HG03442 (cell line): ENCODE data around the gene CAPN14.

Source experiments
- ATAC-seq: cut with Tn5 transposase; IDR thresholded peaks from one replicate; pipeline ENCODE4 v1.9.1; 2021; ENCODE audit warnings: mild to moderate bottlenecking, moderate library complexity; ENCODE audit not compliant: unreplicated experiment

Gene CAPN14, protein sequence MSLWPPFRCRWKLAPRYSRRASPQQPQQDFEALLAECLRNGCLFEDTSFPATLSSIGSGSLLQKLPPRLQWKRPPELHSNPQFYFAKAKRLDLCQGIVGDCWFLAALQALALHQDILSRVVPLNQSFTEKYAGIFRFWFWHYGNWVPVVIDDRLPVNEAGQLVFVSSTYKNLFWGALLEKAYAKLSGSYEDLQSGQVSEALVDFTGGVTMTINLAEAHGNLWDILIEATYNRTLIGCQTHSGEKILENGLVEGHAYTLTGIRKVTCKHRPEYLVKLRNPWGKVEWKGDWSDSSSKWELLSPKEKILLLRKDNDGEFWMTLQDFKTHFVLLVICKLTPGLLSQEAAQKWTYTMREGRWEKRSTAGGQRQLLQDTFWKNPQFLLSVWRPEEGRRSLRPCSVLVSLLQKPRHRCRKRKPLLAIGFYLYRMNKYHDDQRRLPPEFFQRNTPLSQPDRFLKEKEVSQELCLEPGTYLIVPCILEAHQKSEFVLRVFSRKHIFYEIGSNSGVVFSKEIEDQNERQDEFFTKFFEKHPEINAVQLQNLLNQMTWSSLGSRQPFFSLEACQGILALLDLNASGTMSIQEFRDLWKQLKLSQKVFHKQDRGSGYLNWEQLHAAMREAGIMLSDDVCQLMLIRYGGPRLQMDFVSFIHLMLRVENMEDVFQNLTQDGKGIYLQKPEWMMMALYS

DNA sequence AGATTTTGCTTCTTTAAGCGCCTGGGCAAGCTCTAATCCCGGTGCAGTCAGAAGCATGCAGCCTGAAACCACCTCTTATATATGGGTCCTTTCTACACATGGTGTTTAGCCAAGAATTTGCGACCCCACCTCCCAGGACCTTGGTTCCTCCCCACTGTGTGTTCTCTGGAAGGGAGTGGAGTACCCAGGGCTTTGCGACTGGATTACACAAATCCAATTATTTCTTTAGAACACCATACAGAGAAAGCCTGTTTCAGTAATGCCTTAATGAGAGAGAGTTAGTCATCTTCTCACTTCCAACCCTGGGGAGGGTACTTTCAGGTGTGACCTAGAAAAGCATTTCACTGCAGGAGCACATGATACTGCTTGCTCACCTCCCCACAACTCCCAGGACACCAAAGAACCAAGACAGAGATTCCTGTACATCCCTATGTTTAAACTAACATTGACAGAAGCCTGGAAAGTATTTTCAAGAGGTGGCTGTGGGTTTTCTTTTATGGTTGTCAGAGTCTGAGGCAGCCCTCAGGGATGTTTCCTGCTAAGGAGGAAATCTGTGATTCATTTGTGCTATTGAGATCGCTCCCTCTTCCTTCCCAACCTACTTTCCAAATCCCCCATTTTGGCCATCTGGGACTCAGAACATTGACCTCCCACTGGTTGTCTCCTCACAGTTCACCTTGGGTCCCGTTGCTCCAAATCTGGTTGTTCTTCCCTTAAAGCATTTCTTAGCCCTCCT, at the start of gene CAPN14:
Gene CAPN14, minus strand, starts transcription at position 51 of the 736 bp plus-strand sequence. CDS start 12,068 bp downstream, outside the sequence.
- no peak for ATAC-seq

DNA sequence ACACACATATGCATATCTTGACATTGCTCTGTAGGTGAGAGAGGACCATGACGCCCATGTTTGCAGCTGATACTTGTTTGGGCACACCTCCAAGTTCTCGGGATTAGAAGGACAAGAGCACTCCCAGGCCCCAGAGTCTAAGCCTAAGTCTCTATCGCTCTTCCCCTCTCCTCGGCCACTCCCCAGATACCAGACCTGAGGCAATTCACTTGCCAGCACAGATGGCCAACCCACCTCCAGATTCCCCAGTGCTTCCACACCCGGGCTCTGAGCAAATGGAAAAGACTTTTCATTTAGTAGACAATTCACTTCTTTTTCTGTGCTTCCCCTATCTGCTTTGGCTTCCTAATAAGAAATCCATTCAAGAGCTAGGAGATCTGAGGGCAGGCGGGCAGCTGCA, 49.5 kb upstream of the CAPN14 start:
- no peak for ATAC-seq

DNA sequence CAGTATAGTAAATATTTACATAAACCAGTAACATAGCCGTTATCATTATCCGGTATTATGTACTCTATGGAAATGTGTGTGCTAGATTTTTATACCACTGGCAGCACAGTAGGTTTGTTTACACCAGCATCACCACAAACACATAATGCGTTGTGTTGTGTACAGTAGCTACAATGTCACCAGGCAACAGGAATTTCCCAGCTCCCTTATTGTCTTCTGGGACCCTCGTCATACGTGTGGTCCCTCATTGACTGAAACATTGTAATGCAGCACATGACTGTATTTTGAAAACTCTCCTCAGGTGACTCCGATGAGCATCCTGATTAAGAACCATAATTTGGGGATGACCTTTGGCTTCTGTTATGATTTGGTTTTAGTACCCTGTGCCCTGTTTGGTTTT, 47.9 kb upstream of the CAPN14 start:
- no peak for ATAC-seq

DNA sequence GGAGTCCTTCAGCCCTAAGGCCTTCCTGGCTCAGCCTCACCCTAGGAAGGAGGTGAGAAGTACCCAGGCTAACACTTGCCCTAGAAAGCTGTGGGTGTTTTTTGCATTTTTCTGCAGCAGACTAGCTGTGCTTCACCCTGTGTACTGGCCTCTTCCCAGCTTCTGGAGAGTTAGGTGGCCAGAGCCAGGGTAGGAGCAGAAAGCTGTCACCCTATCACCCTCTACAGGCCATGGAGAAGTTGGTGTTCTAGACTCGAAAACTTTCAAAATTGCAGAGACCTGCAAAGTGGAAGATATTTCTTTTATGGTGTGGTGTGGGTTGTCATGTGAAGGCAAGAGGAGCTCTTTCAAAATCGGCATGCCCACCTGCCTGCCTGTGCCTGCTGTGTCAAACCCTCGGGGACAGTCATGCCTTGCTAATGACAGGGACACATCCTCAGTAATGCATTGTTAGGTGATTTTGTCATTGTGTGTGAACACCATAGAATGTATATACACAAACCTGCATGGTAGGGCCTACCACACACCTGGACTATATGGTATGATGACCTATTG, 46.4 kb upstream of the CAPN14 start:
- no peak for ATAC-seq

DNA sequence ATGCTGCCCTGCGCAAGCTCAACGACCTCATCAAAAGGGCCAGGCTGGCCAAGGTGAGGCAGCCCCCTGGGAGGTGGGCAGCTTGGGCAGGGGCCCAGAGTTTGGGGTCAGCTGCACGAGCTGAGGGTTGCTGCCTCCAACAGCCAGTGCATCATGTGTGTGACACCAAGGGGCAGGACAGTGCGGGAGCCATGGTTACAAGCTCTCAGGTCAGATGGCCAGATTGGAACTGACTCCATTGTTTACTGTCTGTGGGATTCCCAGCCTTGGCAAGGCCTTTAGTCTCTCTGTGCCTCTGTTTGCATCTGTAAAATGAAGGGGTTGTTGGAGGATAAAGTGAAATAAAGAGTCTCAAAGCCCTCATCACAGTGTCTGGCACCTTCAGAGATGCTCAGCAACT, 43.6 kb upstream of the CAPN14 start:
- no peak for ATAC-seq

DNA sequence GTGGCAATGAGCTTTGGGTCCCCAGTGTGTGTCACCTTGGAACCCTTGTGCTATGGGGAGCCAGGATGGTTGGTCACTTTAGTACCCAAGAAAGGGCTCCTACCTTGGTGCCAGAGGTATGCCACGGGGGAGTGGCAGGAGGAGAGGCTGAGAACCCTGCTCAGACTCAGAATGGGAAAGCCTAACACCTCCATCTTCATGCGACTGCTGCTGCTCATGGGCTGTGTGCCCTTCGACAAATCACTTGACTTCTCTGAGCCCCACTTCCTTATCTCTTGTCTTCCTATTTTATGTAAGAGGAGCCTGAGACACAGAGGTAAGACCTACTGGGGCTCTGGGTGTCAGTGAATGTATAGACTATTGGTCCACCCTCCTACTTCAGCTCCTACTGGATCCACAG, 41.8 kb upstream of the CAPN14 start:
- ATAC-seq, result no peak

DNA sequence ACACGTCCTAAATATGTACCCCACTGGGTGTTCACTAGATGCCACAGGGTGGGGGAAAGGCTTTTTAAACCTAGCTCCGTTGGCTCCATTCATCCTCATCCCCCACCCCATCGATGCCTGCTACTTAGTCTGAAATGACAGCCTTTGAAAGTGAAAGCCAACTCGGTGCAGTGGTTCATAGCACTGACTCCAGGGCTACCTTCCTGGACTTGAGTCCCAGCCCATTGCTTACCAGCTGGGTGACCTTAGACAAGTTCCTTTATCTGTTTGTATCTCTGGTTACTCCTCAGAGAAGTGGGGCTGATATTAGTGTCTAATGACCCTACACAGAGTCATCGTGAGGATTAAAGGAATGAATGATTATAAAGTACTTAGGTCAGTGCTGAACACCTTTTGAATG, 41.0 kb upstream of the CAPN14 start:
- ATAC-seq, result no peak

DNA sequence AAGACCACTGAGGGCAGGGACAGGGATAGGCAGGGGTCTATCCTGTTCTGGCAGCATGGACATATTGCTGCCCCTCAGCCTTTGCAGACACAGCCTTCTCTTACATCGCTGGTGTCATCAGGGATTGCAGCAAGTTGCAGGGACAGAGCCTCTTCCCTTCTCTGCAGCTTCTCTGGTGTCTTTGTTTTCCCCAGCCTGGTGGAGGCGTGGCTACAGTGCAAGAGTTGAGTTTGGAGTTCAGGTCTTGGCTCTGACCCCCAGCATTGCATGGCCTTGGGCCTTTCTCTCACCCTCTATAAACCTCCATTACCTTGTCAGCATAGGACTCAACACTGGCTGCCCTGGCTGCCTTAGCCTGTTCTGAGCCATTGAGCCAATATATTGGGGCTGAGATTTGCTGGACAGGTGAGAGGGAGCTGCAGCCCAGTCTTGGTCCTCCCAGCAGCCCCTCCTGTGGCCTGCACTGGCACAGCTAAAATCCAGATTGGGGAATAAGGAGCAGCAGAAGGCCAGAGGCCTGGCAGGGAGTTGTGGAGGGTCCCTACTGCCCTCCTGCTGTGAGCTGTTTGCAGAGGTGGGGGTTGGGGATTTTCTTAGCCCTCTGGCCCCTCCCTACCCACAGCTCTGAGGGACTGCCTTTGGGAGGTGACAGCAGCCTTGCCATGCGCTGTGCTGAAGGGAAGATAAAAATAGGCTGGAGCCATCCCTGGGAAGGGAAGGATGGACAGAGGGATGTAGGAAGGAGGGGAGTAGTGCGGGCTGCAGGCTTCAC, 39.5 kb upstream of the CAPN14 start:
- ATAC-seq, result peak; percentile 21

DNA sequence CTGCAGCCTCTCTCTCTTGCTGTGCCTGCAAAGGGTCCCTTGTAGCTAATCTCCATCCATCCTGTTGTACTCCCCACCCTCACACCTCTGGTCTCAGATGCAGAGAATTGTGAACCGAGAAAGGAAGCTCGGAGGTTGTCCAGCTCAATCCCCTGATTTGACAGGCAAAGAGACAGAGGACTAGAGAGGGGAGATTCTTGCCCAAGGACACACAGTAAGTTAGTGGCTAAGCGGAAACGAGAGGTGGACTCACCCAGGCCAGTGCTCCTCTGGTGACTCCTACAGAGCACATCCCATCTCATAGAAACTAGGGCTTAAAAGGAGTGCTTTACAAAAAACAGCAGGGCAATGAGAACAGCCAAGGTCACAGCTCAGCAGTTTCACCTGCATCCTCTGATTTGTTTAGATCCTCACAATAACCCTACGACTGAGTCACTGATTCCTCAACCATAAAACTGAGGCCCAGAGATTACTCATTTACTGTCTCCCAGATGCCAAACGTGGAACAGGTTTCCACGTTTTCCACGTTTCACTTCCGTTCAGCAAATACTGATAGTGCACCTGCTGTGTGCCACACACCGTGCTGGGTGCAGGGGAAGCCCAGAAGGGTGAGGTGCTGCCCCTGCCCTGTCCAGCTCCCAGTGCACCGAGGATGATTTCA, 38.7 kb upstream of the CAPN14 start:
- peak; percentile 61 for ATAC-seq

DNA sequence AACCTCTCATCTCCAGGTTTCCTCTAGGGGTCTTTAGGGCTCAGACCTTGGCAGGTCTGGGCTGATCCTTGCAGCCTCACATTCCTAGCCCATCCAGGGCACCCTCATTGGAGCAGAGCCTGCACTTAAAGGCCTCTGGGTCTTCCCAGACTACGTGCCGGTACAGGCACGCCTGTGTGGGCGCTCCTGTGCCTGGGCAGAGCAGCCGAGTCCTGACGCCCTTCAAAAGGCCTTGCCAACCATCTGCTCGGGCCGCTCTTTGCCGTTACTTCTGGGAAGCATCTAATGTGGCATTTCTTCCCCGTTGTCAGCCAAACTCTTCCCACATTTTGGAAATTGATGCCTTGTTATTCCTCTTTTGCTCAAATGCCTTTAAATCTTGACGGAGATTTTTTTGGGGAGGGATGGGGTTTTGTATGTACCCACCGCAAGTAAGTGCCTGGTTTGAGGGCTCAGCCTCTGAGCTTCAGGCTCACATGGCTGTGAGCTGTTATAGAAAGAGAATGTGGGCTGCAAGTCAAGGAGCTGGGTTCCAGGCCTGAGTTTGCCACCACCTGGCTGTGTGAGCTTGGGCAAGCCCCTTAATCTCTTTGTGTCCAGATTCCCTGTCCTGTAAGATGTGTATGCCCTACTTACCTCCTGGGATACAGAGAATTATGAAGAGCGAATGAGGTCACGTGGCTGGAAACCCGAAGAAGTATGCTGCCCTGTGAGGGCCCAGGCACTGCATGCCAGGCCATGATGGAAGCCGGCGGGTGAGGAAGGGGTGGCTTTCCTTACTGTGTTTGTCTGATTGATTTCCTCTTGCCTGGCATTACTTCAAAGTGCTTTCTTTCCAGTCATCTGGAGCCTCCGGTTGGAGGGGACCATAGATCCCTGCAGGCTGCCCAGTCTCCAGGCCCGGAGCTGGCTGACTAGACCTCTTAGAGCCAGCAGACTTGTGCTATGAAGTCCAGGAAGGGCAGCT, 37.2 kb upstream of the CAPN14 start:
- no peak for ATAC-seq

DNA sequence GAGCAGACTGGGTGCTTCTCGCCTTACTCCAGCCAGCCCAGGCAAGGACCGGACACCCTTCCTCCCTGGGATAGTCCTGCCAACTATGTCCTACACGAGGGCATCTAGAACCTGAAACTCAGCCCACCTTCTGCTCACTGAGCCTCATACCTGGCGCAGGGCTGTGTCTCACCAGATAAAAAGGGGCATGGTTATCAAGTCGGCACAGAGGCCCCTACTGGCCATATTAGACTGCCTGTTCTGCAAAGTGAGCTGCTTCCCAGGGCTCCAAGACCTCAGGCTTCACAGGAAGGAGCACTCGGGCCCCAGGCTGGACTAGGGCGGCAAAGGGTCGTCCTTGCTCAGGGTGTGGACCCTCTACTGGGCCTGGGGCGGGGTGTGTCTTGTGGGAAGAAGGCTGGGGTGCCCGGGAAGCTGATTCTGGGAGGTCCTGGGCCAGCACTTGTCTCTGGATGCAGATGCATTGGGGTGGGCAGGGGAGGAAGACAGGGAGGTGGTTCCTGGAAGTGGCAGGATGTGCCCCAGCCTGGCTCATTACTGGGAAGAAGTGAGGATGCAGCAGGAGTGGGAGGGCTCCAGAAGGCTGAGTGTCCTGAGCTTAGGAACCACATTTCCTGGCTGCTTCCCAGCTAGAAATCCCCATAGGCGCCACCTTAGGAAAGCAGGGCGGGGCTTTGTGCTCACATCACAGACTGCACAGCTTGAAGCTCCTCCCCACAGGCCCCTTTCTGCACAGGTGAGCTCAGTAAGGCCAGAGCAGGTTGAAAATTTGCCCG, 36.2 kb upstream of the CAPN14 start:
- ATAC-seq, result no peak

DNA sequence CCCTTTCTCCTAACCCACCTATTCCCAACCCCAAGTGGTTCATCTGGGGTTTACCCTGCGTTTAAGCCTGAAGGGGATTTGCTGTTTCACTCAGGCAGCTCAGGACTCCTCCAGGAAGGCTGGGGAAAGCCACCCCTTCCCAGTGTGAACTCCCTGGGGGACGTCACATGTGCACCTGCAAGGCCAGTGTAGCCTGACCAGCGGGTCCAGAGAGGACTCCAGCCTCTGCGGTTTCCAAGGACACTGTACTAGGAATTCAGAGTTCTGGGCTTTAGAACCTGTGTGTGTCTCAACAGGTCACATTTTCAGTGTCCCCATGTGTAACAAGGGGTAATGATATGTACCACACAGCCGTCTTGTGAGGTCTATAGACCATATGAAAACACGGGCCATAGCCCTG, 34.5 kb upstream of the CAPN14 start:
- no peak for ATAC-seq

DNA sequence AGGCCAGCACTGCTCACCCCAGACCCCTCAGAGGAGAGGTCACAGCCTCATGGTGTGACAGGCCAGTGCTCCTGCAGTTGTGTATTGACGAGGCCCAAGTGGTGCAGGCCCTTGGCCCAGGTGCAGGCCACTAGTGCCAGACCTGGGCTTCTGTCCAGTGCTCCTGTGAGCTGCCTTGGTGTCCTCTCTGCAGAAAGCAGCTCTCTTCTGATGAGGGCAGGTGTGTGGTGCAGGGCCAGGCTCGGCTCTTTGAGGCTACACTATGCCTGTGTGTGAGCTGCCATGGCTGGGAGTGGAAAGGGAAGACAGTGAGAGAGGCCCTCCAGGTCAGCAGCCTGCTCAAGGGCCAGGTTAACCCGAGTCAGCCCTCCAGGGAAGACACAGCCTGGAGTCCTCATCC, 33.7 kb upstream of the CAPN14 start:
- ATAC-seq, result no peak

DNA sequence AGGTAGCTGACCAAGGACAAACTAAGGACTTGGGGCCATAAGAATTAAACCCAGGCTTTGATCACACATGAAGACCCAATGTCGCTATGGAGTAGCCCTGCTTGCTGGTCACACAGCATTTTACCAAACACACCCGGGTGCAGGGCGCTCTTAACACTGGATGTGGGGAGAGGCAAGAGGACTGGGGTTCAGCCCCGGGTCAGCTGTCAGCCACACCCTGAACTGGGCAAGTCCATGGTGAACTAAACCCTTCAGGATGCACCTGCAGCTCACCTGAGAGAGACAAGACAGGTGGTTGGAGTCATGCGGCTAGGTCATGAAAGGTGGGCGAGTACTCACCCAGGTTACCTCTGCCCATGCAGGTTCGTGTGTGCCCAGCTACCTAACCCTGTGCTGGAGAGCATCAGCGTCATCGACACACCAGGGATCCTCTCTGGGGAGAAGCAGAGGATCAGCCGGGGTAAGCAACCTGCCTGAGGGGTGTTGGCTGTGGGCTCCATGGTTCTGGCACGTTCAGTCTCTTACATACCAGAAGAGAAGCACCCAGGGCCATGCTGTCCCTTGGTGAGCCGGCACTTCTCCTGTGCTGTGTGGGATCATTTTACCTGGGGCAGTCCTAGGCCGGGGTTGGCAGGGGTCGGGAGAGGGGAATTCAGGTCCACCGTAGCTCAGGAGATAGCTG, 31.8 kb upstream of the CAPN14 start:
- ATAC-seq, result no peak

DNA sequence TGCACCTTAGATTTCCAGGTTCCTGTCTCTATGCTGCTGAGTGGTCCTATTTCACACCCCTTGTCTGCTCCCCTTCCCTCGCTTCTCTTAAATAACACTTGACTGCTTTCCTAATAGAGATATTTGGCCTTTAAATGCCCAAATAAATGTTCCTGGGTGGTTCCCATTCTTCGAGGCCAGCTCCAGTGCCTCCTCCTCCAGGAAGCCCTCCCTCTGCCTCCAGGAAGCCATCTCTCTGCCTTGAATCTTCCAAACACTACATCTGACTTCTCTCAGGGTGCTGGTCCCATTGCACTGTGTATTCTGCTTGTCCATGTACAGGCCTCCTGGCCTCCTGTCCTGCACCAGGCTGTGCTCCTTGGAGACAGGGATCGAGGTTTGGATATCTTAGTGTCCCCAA, 30.8 kb upstream of the CAPN14 start:
- no peak for ATAC-seq

DNA sequence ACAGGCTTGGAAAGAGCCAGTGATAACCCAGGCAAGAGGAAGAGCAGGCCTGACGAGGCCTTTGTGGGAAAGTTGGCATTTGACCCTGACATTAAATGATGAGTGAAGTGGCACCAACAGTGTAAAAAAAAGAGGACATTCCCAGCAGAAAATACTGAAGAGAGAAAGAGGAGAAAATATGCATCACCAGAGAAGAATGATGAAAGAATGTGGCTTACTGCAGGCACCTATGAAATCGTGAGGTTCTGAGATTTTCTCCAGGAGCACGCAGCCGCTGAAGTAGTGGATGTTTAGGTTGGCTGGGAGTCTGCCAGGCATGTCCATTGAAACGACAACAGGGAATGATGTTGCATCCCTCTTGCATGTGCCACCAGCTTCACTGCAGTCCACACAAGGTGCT, 30.4 kb upstream of the CAPN14 start:
- ATAC-seq, result no peak

DNA sequence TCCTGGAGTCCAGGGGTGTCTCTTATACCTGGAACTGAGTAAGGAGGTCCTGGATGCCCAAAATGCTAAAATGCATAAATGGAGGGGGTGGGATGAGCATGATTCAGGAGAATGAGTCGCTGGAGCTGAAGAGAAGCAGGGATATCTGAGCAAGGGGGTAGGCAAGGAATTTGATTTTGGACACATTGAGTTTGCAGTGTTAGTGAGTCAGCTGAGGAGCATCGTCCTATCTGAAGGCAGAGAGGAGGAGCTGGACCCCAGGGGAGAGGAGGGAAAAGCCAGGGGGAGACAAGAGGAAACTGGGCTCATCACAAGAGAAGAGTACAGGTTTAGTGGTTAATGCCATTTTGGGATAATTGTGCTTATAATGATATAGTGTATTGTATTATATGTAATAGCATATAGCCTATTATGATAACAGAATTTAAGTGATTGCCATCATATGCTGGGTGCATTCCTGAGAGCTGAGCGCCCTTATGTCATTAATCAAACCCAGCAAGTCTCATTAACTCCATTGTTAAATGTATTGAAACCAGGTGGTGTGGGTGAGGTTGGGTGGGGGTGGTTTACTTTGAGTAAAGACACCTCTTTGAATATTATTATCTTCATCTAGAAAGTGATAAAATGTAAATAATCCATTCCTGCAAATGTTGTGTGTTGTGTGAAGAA, 29.0 kb upstream of the CAPN14 start:
- no peak for ATAC-seq
